HepG2 (cell line): ENCODE measurements around the gene RAB40C. TPM values are rescaled to one million over a fixed set of nuclear protein-coding genes. Genes with fewer than 3 reads are reported as not detected.
A peak's percentile ranks its signal among the peaks of the same experiment; 100 is the strongest.

Source experiments
- ATAC-seq: fragments of 200-7000 bp; cut with Tn5 transposase; 3 replicates; pipeline ENCODE4 v1.9.1; 2020; ENCODE audit warnings: mild to moderate bottlenecking, moderate library complexity
- BruUV-seq: library from RNA; stranded (reverse); fragments of 400-500 nt; replicated peaks from 2 replicates; lab custom pipeline; 2021; lab: Mats Ljungman, UMichigan
- CTCF ChIA-PET: fragments of 300-600 bp; formaldehyde crosslinking; extraction: SDS; loops from one replicate; lab custom pipeline; 2021; ENCODE audit warnings: low total read pairs, inconsistent platforms, low intra/inter-chr PET ratio; lab: Yijun Ruan, JAX
- POLR2A ChIA-PET: fragments of 350-600 bp; sonication (Branson Sonifier 250); formaldehyde crosslinking; loops from one replicate; lab custom pipeline; 2020; ENCODE audit warnings: antibody characterized with exemption, inconsistent platforms; lab: Yijun Ruan, JAX
- DNase-seq: peaks from one replicate; pipeline ENCODE4 v3.0.0-alpha.2; 2015; ENCODE audit warnings: low spot score
- FAIRE-seq: peaks from 3 replicates; lab custom pipeline; 2011; peaks lifted over from hg19 to GRCh38; lab: Jason Lieb, UNC
- H2AFZ ChIP-seq: one replicate; pipeline ENCODE4 v1.6.1; 2011; ENCODE audit warnings: low read length, inconsistent platforms
- H3K27ac ChIP-seq: fragments of 300-600 bp; 3 replicates; pipeline ENCODE4 v1.8.0; 2011; ENCODE audit warnings: mixed run types, mild to moderate bottlenecking, mixed read lengths, low read length, inconsistent platforms; ENCODE audit not compliant: insufficient read depth; ENCODE audit errors: extremely low read length
- H3K27me3 ChIP-seq, 2 experiments: fragments of 200-600 bp in 1 of 2; 2 replicates in 1 of 2; 3 replicates in 1 of 2; pipeline versions ENCODE4 v1.6.0 to v1.8.0; 2011; ENCODE audit warnings: low read length in 2 of 2, mild to moderate bottlenecking in 2 of 2, moderate library complexity in 2 of 2, inconsistent platforms in 1 of 2; ENCODE audit not compliant: insufficient read depth in 2 of 2, control insufficient read depth in 1 of 2
- H3K36me3 ChIP-seq, 2 experiments: fragments of 200-600 bp in 1 of 2; replicated peaks in 1 of 2; 2 replicates in 1 of 2; 3 replicates in 1 of 2; pipeline versions ENCODE4 v1.5.1 to v1.8.0; 2011; ENCODE audit warnings: low read length in 2 of 2, inconsistent platforms in 1 of 2; ENCODE audit not compliant: insufficient read depth in 2 of 2, control insufficient read depth in 1 of 2
- H3K4me1 ChIP-seq: 2 replicates; pipeline ENCODE4 v1.5.1; 2012; ENCODE audit warnings: low read length, inconsistent platforms; ENCODE audit not compliant: insufficient read depth
- H3K4me2 ChIP-seq: 2 replicates; pipeline ENCODE4 v1.6.0; 2011; ENCODE audit warnings: low read depth, low read length, inconsistent platforms
- H3K4me3 ChIP-seq, 3 experiments: fragments of 200-600 bp in 1 of 3; sonication (generic), shearing (Covaris generic) in 1 of 3; replicated peaks in 1 of 3; 2 replicates each; pipeline ENCODE4 v1.5.1; 2011 to 2016; ENCODE audit warnings: low read length in 3 of 3, inconsistent platforms in 2 of 3, low read depth in 2 of 3, mild to moderate bottlenecking in 2 of 3, control low read depth in 1 of 3, mixed read lengths in 1 of 3; ENCODE audit not compliant: insufficient read depth in 1 of 3
- H3K79me2 ChIP-seq: one replicate; pipeline ENCODE4 v1.6.1; 2011; ENCODE audit warnings: low read length, inconsistent platforms; ENCODE audit not compliant: insufficient read depth
- H3K9ac ChIP-seq: 2 replicates; pipeline ENCODE4 v1.6.0; 2011; ENCODE audit warnings: mild to moderate bottlenecking, low read depth, low read length, inconsistent platforms; ENCODE audit not compliant: insufficient read depth
- H3K9me3 ChIP-seq: 2 replicates; pipeline ENCODE4 v1.5.1; 2012; ENCODE audit warnings: mild to moderate bottlenecking, low read length
- H4K20me1 ChIP-seq: 2 replicates; pipeline ENCODE4 v1.6.0; 2011; ENCODE audit warnings: inconsistent platforms, mild to moderate bottlenecking, low read length, moderate library complexity; ENCODE audit not compliant: insufficient read depth
- KDM4B ChIP-seq: sonication (generic); formaldehyde crosslinking; IDR thresholded peaks from 2 replicates; pipeline ENCODE4 v1.4.0; 2020; ENCODE audit warnings: missing genetic modification reagents
- KIAA2018 ChIP-seq: sonication (generic); formaldehyde crosslinking; IDR thresholded peaks from 2 replicates; pipeline ENCODE4 v1.5.0; 2020; ENCODE audit warnings: mild to moderate bottlenecking, missing genetic modification reagents, borderline replicate concordance
- MAFF ChIP-seq: IDR thresholded peaks from 2 replicates; pipeline ENCODE4 v1.6.1; 2011; ENCODE audit warnings: low read depth, low read length, improper control_type of control experiment
- PITX1 ChIP-seq: sonication (generic); formaldehyde crosslinking; IDR thresholded peaks from 2 replicates; pipeline ENCODE4 v1.5.1; 2020; ENCODE audit warnings: mild to moderate bottlenecking, missing genetic modification reagents
- POLR2AphosphoS5 ChIP-seq: IDR thresholded peaks from 2 replicates; pipeline ENCODE4 v1.6.1; 2012; ENCODE audit warnings: low read depth, low read length
- SRSF1 ChIP-seq: fragments of 200-400 bp; formaldehyde crosslinking; optimal IDR thresholded peaks from 2 replicates; pipeline ENCODE3; 2017; ENCODE audit warnings: mild to moderate bottlenecking, low read depth, low read length, moderate library complexity
- SUZ12 ChIP-seq: fragments of 150-350 bp; IDR thresholded peaks from 2 replicates; pipeline ENCODE4 v1.6.1; 2014; ENCODE audit warnings: low read depth, low read length
- ZNF256 ChIP-seq: sonication (generic); formaldehyde crosslinking; conservative IDR thresholded peaks from 2 replicates; pipeline ENCODE4 v1.4.0; 2020; ENCODE audit warnings: missing genetic modification reagents
- ZNF619 ChIP-seq: sonication (generic); formaldehyde crosslinking; IDR thresholded peaks from 2 replicates; pipeline ENCODE4 v1.4.0; 2020; ENCODE audit warnings: mild to moderate bottlenecking, missing genetic modification reagents
- WGBS: methylation state at CpG from one replicate; pipeline ENCODE4 v1.1.6; 2017; ENCODE audit warnings: low lambda C conversion rate; 5-methylcytosine and 5-hydroxymethylcytosine counted together
- in situ Hi-C: cut with HindIII; loops from 2 replicates; pipeline ENCODE4 v1.10.0; 2017; ENCODE audit warnings: low pct_unique_long_range_greater_than_20kb; ENCODE audit not compliant: extremely low pct_ligation_motif_present
- intact Hi-C: fragments of 100-400 bp; cut with micrococcal nuclease; formaldehyde crosslinking; loops from one replicate; pipeline ENCODE4 v1.10.0; 2022; ENCODE audit not compliant: unreplicated experiment
- polyA plus RNA-seq, 8 experiments: library from polyadenylated mRNA; depleted of rRNA in 3 of 8; stranded (reverse) in 7 of 8; unstranded in 1 of 8; fragments of >200 nt; fragmentation: Illumina TruSeq in 4 of 8; extraction: Trizol in 4 of 8; gene quantifications; 2 replicates each; pipeline versions ENCODE4 v1.2.1 to v1.2.3, GENCODE V29; 2011 to 2016; ENCODE audit warnings: low read depth in 4 of 8, missing spikeins in 1 of 8, mixed read lengths in 1 of 8; ENCODE audit not compliant: insufficient read depth in 1 of 8
- total RNA-seq, 5 experiments: library from RNA; depleted of rRNA; stranded (reverse); fragments of >200 nt; fragmentation: Illumina TruSeq; extraction: Trizol; gene quantifications; 2 replicates each; pipeline ENCODE4 v1.2.3, GENCODE V29; 2016; ENCODE audit warnings: low read depth in 1 of 5
- TF ChIP-seq, protein P1 (sequence below): sonication (generic); formaldehyde crosslinking; IDR thresholded peaks from 2 replicates; pipeline ENCODE4 v1.4.0; 2020; ENCODE audit warnings: missing genetic modification reagents
- TF ChIP-seq, protein P2 (sequence below): sonication (generic); formaldehyde crosslinking; IDR thresholded peaks from 2 replicates; pipeline ENCODE4 v1.4.0; 2020; ENCODE audit warnings: missing genetic modification reagents, borderline replicate concordance

Gene RAB40C
- total and polyA plus RNA-seq, 2 of the 13 experiments (the other 11 are each of a cell fraction or from before 2014, with no cell fraction given): 7.7 to 11.5 TPM

- Histone ChIP-seq H3K36me3 (no peaks in the 10 kb centered on the region), H3K9ac (no peak overlapping the region), H3K27me3 (no peaks in the 10 kb centered on the region), H3K79me2 (peaks cover 31% of the 10 kb centered on the region), H3K9me3 (no peaks in the 10 kb centered on the region), H3K4me2 (no peak overlapping the region), H3K27ac (peak overlapping the region; percentile 62), H4K20me1 (peaks cover 4% of the 10 kb centered on the region; the same call in 1 of the 2 replicates), H3K4me3 (no peak overlapping the region), H2AFZ (no peak overlapping the region), H3K4me1 (peaks cover 76% of the 10 kb centered on the region)
- ChIA-PET CTCF (no interaction called here), POLR2A (interaction anchor here (1.8 kb wide), 1 partner anchor 33 kb away, joined by 15 read pairs; the partner anchor contains the start of gene STUB1)
- intact Hi-C loops: loop anchor here (10.0 kb wide), 1 partner anchor 62 kb away; no protein-coding TSS in a partner anchor
- ATAC-seq (no peak), DNase-seq (no peak), FAIRE-seq (no peak)
- in situ Hi-C loops: no loop called here
- no TSS peak for BruUV-seq
- 94% methylated on average over 9 of the region's 22 CpGs for whole genome bisulfite sequencing
- TF ChIP-seq MAFF (no peak), SRSF1 (peak; percentile 5), ZNF619 (CRISPR knock-in tag) (no peak), ZNF256 (CRISPR knock-in tag) (no peak), SUZ12 (no peak), KDM4B (CRISPR knock-in tag) (no peak), PITX1 (CRISPR knock-in tag) (no peak), KIAA2018 (CRISPR knock-in tag) (no peak), POLR2AphosphoS5 (peak; percentile 38; the same call in 1 of the 2 replicates)
- TF ChIP-seq, protein P1, sequence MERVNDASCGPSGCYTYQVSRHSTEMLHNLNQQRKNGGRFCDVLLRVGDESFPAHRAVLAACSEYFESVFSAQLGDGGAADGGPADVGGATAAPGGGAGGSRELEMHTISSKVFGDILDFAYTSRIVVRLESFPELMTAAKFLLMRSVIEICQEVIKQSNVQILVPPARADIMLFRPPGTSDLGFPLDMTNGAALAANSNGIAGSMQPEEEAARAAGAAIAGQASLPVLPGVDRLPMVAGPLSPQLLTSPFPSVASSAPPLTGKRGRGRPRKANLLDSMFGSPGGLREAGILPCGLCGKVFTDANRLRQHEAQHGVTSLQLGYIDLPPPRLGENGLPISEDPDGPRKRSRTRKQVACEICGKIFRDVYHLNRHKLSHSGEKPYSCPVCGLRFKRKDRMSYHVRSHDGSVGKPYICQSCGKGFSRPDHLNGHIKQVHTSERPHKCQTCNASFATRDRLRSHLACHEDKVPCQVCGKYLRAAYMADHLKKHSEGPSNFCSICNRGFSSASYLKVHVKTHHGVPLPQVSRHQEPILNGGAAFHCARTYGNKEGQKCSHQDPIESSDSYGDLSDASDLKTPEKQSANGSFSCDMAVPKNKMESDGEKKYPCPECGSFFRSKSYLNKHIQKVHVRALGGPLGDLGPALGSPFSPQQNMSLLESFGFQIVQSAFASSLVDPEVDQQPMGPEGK (CRISPR knock-in tag): no peak
- TF ChIP-seq, protein P2, sequence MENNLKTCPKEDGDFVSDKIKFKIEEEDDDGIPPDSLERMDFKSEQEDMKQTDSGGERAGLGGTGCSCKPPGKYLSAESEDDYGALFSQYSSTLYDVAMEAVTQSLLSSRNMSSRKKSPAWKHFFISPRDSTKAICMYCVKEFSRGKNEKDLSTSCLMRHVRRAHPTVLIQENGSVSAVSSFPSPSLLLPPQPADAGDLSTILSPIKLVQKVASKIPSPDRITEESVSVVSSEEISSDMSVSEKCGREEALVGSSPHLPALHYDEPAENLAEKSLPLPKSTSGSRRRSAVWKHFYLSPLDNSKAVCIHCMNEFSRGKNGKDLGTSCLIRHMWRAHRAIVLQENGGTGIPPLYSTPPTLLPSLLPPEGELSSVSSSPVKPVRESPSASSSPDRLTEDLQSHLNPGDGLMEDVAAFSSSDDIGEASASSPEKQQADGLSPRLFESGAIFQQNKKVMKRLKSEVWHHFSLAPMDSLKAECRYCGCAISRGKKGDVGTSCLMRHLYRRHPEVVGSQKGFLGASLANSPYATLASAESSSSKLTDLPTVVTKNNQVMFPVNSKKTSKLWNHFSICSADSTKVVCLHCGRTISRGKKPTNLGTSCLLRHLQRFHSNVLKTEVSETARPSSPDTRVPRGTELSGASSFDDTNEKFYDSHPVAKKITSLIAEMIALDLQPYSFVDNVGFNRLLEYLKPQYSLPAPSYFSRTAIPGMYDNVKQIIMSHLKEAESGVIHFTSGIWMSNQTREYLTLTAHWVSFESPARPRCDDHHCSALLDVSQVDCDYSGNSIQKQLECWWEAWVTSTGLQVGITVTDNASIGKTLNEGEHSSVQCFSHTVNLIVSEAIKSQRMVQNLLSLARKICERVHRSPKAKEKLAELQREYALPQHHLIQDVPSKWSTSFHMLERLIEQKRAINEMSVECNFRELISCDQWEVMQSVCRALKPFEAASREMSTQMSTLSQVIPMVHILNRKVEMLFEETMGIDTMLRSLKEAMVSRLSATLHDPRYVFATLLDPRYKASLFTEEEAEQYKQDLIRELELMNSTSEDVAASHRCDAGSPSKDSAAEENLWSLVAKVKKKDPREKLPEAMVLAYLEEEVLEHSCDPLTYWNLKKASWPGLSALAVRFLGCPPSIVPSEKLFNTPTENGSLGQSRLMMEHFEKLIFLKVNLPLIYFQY (CRISPR knock-in tag): no peak
Measured at GRCh38 chr16:646679-647172, 56.9 kb downstream of the RAB40C start.
